Measurements from ENCODE around the gene DNAL4.

DNAL4 gene

DNA sequence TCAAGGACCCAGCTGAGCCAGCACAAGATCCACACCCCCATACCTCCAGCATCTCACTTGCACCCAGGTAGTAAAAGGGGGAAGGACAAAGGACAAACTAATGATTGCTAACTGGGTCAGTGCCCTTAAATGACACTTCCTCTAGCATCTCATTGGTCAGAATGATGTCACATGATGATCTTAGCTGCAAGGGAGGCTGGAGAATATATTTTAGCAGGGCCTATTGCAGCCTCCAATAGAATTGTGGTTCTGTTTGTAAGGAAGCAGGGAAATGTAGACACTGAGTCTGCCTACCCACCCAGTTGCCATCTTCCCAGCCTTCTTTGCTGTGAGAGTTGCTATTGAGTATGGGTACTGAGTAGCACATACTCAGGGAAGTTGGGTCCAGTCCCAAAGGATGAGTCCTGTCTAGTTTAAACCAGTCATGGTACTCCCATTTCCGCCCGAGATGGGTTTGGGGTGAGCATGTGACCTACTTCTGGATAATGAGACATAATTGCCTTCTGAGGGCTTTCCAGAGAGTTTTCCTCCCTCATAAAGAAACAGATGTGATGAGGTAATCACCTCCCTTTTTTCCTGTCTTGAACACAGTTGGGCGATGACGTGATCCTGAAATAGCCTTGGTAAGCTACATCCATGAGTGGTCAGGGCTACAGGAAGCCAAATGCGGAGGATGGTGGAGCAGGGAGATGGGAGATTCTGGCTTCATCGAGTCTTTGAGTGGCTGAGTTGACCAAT lies 5.5 kb upstream of the DNAL4 start:
- Histone ChIP-seq H3K4me3 (ENCODE audit: low read depth in 1 of 2, low read length in 1 of 2) (no peak overlapping the region), H3K4me1 (ENCODE audit: control insufficient read depth in 1 of 2, insufficient read depth in 1 of 2, low read depth in 1 of 2, low read length in 1 of 2) (peaks cover 2% of the 10 kb centered on the region in 2 experiments), H3K27me3 (peaks cover 91% of the 10 kb centered on the region), H3K9me3 (no peaks in the 10 kb centered on the region), H3K36me3 (no peaks in the 10 kb centered on the region), H3K27ac (no peak overlapping the region)
- TF ChIP-seq, protein P1, sequence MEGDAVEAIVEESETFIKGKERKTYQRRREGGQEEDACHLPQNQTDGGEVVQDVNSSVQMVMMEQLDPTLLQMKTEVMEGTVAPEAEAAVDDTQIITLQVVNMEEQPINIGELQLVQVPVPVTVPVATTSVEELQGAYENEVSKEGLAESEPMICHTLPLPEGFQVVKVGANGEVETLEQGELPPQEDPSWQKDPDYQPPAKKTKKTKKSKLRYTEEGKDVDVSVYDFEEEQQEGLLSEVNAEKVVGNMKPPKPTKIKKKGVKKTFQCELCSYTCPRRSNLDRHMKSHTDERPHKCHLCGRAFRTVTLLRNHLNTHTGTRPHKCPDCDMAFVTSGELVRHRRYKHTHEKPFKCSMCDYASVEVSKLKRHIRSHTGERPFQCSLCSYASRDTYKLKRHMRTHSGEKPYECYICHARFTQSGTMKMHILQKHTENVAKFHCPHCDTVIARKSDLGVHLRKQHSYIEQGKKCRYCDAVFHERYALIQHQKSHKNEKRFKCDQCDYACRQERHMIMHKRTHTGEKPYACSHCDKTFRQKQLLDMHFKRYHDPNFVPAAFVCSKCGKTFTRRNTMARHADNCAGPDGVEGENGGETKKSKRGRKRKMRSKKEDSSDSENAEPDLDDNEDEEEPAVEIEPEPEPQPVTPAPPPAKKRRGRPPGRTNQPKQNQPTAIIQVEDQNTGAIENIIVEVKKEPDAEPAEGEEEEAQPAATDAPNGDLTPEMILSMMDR (IDR thresholded peaks at IDR 0.05), result no peak

GRCh38 chr22:38798496-38798895 lies 4.6 kb upstream of the DNAL4 start:
- Histone ChIP-seq H3K4me1 (ENCODE audit: control insufficient read depth in 1 of 2, insufficient read depth in 1 of 2, low read depth in 1 of 2, low read length in 1 of 2) (peaks cover 7 to 8% of the 10 kb centered on the region in 2 experiments), H3K9me3 (no peaks in the 10 kb centered on the region), H3K27me3 (peaks cover 82% of the 10 kb centered on the region), H3K4me3 (ENCODE audit: low read depth in 1 of 2, low read length in 1 of 2) (no peak overlapping the region), H3K27ac (no peak overlapping the region), H3K36me3 (no peaks in the 10 kb centered on the region)
- TF ChIP-seq, protein P1 (IDR thresholded peaks at IDR 0.05), result no peak

DNA sequence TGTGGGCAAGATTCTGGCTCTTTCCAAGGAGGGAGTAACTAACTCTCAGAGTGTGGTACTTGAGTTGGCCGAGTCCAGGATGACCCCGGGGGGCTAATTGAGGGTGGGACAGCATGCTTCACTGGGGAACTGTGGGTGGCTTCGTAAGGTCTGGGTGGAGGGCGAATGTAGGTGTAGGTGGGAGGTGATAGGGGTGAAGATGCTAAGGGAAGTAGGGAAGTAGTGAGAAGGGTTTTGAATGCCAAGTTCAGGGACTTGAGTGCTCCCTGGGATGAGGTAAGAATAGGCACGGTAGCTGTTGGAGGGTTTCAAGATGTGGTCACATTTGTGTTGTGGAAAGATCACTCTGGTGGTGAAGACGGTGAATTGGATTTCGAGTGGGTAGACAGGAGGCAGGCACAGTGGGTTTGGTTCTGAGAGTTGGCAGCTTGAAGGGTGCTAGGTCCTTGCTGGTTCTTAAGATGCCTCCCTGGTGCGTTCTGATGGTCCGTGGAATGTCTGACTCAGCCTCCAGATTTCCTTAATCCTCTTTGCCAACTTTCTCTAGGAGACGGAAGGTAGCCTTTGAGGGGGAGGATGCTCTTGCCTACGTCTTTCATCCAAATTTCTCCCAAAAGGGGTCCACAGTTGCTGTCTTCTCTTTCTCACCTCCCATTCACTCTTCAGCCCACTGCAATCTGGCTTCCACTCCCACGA lies 2.5 kb upstream of the DNAL4 start:
- Histone ChIP-seq H3K4me1 (ENCODE audit: control insufficient read depth in 1 of 2, insufficient read depth in 1 of 2, low read depth in 1 of 2, low read length in 1 of 2) (peaks cover 10 to 14% of the 10 kb centered on the region in 2 experiments), H3K27me3 (peaks cover 63% of the 10 kb centered on the region), H3K4me3 (ENCODE audit: low read depth in 1 of 2, low read length in 1 of 2) (no peak overlapping the region), H3K36me3 (no peaks in the 10 kb centered on the region), H3K9me3 (no peaks in the 10 kb centered on the region), H3K27ac (no peak overlapping the region)
- TF ChIP-seq, protein P1 (IDR thresholded peaks at IDR 0.05), result no peak

GRCh38 chr22:38795569-38795968 lies 1.6 kb upstream of the DNAL4 start:
- Histone ChIP-seq H3K27ac (no peak overlapping the region), H3K27me3 (peaks cover 55% of the 10 kb centered on the region), H3K4me1 (ENCODE audit: control insufficient read depth in 1 of 2, insufficient read depth in 1 of 2, low read depth in 1 of 2, low read length in 1 of 2) (peaks cover 10 to 14% of the 10 kb centered on the region in 2 experiments), H3K4me3 (ENCODE audit: low read depth in 1 of 2, low read length in 1 of 2) (no peak overlapping the region), H3K9me3 (no peaks in the 10 kb centered on the region), H3K36me3 (peaks cover 2% of the 10 kb centered on the region)
- TF ChIP-seq, protein P1 (IDR thresholded peaks at IDR 0.05), result no peak

- TF ChIP-seq, protein P1 (IDR thresholded peaks at IDR 0.05), result no peak
- peaks cover 32% of the 10 kb centered on the region for H3K27me3 ChIP-seq
- H3K9me3 ChIP-seq, result no peaks in the 10 kb centered on the region
- H3K27ac ChIP-seq, result peak overlapping the region; percentile 72
- peak overlapping the region; percentile 68 to 78 for H3K4me3 ChIP-seq (ENCODE audit: low read depth in 1 of 2, low read length in 1 of 2)
- peaks cover 11% of the 10 kb centered on the region for H3K36me3 ChIP-seq
- peaks cover 10 to 14% of the 10 kb centered on the region in 2 experiments for H3K4me1 ChIP-seq (ENCODE audit: control insufficient read depth in 1 of 2, insufficient read depth in 1 of 2, low read depth in 1 of 2, low read length in 1 of 2)
Observed at GRCh38 chr22:38793317-38793716, 626 bp downstream of the DNAL4 start.

Data from neutrophil (primary cell).